ENCODE measurements around the gene COL23A1. TPM values are rescaled to one million over a fixed set of nuclear protein-coding genes. Genes with fewer than 3 reads are reported as not detected.

The COL23A1 gene
- total RNA-seq, 1 donor from 2014 or later, result 10.7 TPM

GRCh38 chr5:178213748-178214151 lies 376.4 kb downstream of the COL23A1 start:
- intact Hi-C loops (cut with DNase I), result no loop called here
- DNase-seq (ENCODE audit: low spot score) (no peak), ATAC-seq (no peak)

GRCh38 chr5:178213003-178213461 lies 377.2 kb downstream of the COL23A1 start:
- no peak for DNase-seq (ENCODE audit: low spot score)
- no peak for ATAC-seq
- intact Hi-C loops (cut with DNase I), result no loop called here

DNA sequence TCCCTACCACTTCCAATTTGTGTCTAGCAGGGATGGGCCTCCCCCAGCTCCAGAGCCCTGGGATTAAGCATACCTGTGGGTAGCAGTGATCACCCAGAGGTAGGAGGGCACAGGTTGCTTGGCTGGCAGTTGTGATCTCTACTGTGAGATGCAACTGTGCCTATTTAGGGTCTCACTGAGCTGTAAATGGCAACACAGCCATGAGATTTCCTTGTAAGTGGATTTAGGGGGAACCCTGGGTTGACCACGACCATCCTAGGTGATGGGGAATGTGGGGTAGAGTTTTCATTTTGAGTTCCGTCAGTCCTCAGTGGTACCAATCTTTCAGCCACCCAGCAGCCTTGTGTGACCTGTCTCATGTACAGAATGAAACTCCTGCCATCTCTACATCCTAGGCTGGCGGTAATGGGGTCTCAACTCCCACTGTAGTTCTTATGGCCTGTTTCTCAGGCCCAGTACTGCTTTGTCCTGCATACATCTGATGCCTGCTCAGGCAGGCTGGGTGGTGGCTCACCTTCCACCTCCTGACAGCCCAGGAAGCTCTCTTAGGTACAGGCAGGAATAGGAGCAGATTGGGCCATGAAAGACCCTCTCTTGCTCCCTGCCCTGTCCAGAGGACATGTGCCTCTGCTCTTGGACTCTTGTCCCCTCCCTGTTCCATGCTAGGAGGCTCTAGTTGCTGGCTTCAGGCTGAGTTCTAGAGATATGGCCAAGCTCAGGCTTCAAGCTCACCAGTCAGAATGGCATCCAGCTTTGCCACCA lies 377.8 kb downstream of the COL23A1 start:
- no peak for ATAC-seq
- intact Hi-C loops (cut with DNase I), result no loop called here
- DNase-seq (ENCODE audit: low spot score), result no peak

DNA sequence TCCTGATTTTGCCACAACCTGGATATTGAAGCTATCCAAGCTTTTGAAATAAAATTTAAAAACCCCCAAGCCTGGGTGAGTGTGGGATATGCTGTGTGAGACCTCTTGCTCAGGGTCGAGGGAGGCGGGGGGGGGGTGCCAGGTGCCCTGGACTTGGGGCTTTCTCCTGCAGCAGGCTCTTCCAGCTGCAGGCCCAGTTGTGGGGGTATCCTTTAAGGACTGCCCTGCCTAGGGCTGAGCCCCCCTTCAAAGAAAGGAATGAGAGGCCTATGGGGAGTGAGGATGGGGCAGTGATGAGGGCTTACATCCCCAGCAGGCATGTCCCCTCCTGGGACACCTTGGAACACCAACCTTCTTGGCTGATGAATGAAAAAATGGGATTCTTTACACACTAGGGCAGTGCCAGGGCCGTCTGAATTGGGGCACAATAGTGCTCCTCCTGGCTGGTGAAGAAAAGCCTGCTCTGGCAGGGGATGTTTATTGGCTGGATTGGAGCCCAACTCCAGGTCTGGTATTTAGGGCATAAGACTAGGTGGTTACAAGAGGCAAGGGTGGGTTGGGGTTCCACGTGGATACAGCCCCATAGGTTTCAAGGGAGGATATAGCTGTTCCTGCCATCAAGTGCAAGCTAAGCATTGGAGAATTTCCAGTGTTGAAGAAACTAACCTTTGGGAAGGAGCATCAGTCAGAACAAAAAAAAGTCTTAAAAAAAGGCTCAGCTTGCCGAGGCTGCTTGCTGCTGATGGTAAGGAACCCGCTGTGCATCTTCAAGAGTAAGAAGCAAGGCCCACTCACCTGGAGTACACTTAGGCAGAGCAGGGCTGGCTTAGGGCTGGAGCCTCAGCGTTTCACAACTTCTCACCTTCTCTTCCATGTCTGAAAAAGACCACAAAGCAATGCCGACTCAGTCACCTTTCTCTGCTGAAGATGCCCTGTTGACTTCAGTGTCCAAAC lies 378.8 kb downstream of the COL23A1 start:
- intact Hi-C loops (cut with DNase I), result no loop called here
- DNase-seq (ENCODE audit: low spot score) (no peak), ATAC-seq (no peak)

- DNase-seq (ENCODE audit: low spot score) (no peak), ATAC-seq (no peak)
- intact Hi-C loops (cut with DNase I), result no loop called here
Measured at GRCh38 chr5:178210686-178211085, 379.5 kb downstream of the COL23A1 start.

DNA sequence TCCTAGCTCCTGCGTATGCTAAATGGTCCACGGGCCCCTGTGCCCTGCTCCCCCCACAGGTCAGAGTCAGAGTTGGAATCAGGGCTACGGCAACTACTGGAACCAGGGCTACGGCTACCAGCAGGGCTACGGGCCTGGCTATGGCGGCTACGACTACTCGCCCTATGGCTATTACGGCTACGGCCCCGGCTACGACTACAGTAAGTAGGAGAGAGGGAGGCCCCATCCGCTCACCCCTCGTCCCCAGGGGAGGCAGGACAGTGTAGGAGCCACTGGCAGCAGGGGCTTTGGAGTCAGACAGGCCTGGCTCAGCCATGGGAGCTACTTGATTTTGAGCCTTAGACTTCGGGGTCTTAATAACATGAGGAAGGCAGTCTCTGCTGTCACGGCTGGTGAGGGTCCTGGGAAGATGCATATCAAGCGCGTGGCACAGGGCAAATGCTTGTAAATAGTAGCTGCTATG lies 380.1 kb downstream of the COL23A1 start:
- ATAC-seq, result no peak
- intact Hi-C loops (cut with DNase I), result no loop called here
- no peak for DNase-seq (ENCODE audit: low spot score)

- ATAC-seq, result no peak
- intact Hi-C loops (cut with DNase I), result no loop called here
- no peak for DNase-seq (ENCODE audit: low spot score)
Measured at GRCh38 chr5:178209334-178210072, 380.7 kb downstream of the COL23A1 start.

GRCh38 chr5:178208540-178209227 lies 381.5 kb downstream of the COL23A1 start:
- DNase-seq (ENCODE audit: low spot score), result no peak
- no peak for ATAC-seq
- intact Hi-C loops (cut with DNase I), result no loop called here

GRCh38 chr5:178207917-178208280 lies 382.3 kb downstream of the COL23A1 start:
- intact Hi-C loops (cut with DNase I), result no loop called here
- no peak for DNase-seq (ENCODE audit: low spot score)
- ATAC-seq, result no peak

- intact Hi-C loops (cut with DNase I), result no loop called here
- no peak for DNase-seq (ENCODE audit: low spot score)
- ATAC-seq, result no peak
Measured at GRCh38 chr5:178207183-178207916, 382.8 kb downstream of the COL23A1 start.

DNA sequence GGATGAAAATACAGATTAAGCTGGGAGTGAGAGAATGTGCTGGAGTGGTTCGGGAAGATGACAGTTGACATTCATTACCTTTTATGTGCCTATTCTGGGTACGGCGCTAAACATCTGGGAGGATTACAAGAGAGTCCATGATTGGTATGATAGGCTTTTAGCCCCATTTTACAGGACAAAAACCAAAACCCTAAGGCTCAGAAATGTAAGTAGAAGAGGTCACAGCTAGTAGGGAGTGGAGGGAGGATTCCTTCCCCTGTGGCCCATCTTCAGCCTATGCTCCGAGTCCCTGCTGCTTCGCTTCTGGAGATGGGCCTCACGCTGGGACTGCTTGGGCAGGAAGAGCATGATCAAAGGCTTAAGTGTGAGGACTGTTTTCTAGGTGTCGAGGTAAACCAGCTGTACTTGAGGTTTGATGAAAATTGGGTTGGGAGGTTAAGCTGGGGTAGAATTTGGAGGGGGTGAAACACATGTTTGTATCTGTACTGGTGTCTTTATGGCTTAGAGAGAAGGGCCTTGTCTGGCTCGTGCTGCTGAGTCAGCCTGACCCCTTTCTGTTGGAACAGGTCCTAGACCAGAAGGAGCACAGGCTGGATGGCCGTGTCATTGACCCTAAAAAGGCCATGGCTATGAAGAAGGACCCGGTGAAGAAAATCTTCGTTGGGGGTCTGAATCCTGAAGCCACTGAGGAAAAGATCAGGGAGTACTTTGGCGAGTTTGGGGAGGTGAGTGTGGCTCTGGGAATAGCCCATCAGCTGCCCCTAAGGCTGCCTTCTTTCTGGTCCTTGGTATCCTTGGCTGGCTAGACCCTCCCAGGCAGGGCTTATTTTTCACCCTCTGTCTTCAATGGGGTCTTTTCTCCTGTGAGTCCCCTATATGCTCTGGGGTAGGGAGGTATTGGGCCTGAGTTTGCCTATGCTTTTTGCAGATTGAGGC lies 383.8 kb downstream of the COL23A1 start:
- DNase-seq (ENCODE audit: low spot score) (no peak), ATAC-seq (no peak)
- intact Hi-C loops (cut with DNase I), result no loop called here

- intact Hi-C loops (cut with DNase I), result no loop called here
- ATAC-seq, result no peak
- DNase-seq (ENCODE audit: low spot score), result no peak
Measured at GRCh38 chr5:178205749-178206047, 384.5 kb downstream of the COL23A1 start.

- intact Hi-C loops (cut with DNase I), result no loop called here
- ATAC-seq (peak; percentile 62), DNase-seq (ENCODE audit: low spot score) (peak; percentile 87)
Measured at GRCh38 chr5:178204935-178205748, 385.1 kb downstream of the COL23A1 start.

- intact Hi-C loops (cut with DNase I), result no loop called here
- peak; percentile 98 for ATAC-seq
Measured at GRCh38 chr5:178204182-178204934, 385.8 kb downstream of the COL23A1 start, which contains the start of gene HNRNPAB. TSS of gene HNRNPAB (plus strand) at chr5:178204533. CDS start at chr5:178204838, 305 bp downstream.

GRCh38 chr5:178203670-178204181 lies 386.5 kb downstream of the COL23A1 start:
- DNase-seq (ENCODE audit: low spot score) (no peak), ATAC-seq (peak; percentile 8)
- intact Hi-C loops (cut with DNase I), result no loop called here

More at GRCh38 chr5:178204182-178204934, 385.8 kb downstream of the COL23A1 start, which contains the start of gene HNRNPAB:
- peak; percentile 98 for DNase-seq (ENCODE audit: low spot score)

Measured in sciatic nerve (tissue), 2 donors.